Kidney (tissue), 14 donors: Measurements from ENCODE around the gene HNF1A. TPM values are rescaled to one million over a fixed set of nuclear protein-coding genes. Genes with fewer than 3 reads are reported as not detected.

ENCODE experiments used
- DNase-seq, 5 donors: peaks; one replicate each; pipeline ENCODE4 v3.0.0-alpha.2; 2013 to 2020
- FAIRE-seq: peaks from 2 replicates; lab custom pipeline; 2012; peaks lifted over from hg19 to GRCh38; lab: Jason Lieb, UNC
- H3K27ac ChIP-seq, 2 donors: one replicate each; pipeline ENCODE4 v1.7.0; 2013; ENCODE audit warnings: low read depth in 2 of 2, low read length in 2 of 2, inconsistent platforms in 1 of 2
- H3K27me3 ChIP-seq: one replicate; pipeline ENCODE4 v1.7.1; 2013; ENCODE audit warnings: low read length, inconsistent platforms; ENCODE audit not compliant: control insufficient read depth, insufficient read depth
- H3K36me3 ChIP-seq, 3 donors: one replicate each; pipeline versions ENCODE4 v1.7.0 to v1.7.1; 2013; ENCODE audit warnings: low read length in 3 of 3, control low read depth in 1 of 3, inconsistent platforms in 1 of 3; ENCODE audit not compliant: insufficient read depth in 3 of 3, control insufficient read depth in 2 of 3
- H3K4me1 ChIP-seq, 3 donors: one replicate each; pipeline versions ENCODE4 v1.7.0 to v1.7.1; 2013; ENCODE audit warnings: low read length in 3 of 3, inconsistent platforms in 1 of 3, low read depth in 1 of 3; ENCODE audit not compliant: control insufficient read depth in 2 of 3, insufficient read depth in 2 of 3
- H3K4me3 ChIP-seq, 3 donors: one replicate each; pipeline versions ENCODE4 v1.7.0 to v1.8.1; 2013; ENCODE audit warnings: low read length in 3 of 3, control low read depth in 1 of 3, inconsistent platforms in 1 of 3
- H3K9ac ChIP-seq, 3 donors: one replicate each; pipeline versions ENCODE4 v1.7.0 to v1.7.1; 2013; ENCODE audit warnings: low read length in 3 of 3, control low read depth in 1 of 3, inconsistent platforms in 1 of 3
- H3K9me3 ChIP-seq, 3 donors: one replicate each; pipeline versions ENCODE4 v1.7.0 to v1.7.1; 2013; ENCODE audit warnings: low read length in 3 of 3, control low read depth in 1 of 3, inconsistent platforms in 1 of 3; ENCODE audit not compliant: control insufficient read depth in 2 of 3, insufficient read depth in 1 of 3
- CTCF ChIP-seq: IDR thresholded peaks from 3 replicates; pipeline ENCODE4 v1.5.1; 2012; ENCODE audit warnings: mild to moderate bottlenecking, moderate library complexity, borderline replicate concordance; ENCODE audit not compliant: insufficient read depth; ENCODE audit errors: extremely low read depth
- intact Hi-C: fragments of 100-400 bp; cut with DNase I; formaldehyde crosslinking; loops from one replicate; pipeline ENCODE4 v1.11.1; 2022
- polyA plus RNA-seq: library from polyadenylated mRNA; stranded (reverse); fragments of 350-450 nt; fragmentation: Illumina TruSeq; extraction: RNeasy Lipid Tissue Mini Kit (QIAGEN cat#74804); gene quantifications from one replicate; pipeline ENCODE4 v1.2.3, GENCODE V29; 2014; ENCODE audit warnings: low read depth, low replicate concordance; ENCODE audit not compliant: insufficient read depth
- total RNA-seq: library from RNA; stranded (reverse); fragmentation: NEBNext Ultra II Directional; extraction: Animal tissue kit (Norgen Biotek cat#: 25700); gene quantifications from one replicate; pipeline ENCODE4 v1.2.1, GENCODE V29; 2021
- donor health status: control.
- donor health status: control.
- donor health status: control.
- donor health status: control.
- donor health status: control.
- donor health status: DM: yes; HTN: yes; CAD: no.
- donor health status: Normal renal cell carcinoma (clear cell type).

Gene HNF1A
- total and polyA plus RNA-seq, 2 donors from 2014 or later, result 6.7 to 32.4 TPM

GRCh38 chr12:120964298-120964697 lies 14.0 kb upstream of the HNF1A start:
- Histone ChIP-seq H3K27ac (no peak overlapping the region), H3K9ac (no peak overlapping the region), H3K4me3 (no peak overlapping the region), H3K36me3 (peaks cover 0 to 6% (median 2%) of the 10 kb centered on the region in 3 donors), H3K27me3 (no peaks in the 10 kb centered on the region), H3K9me3 (no peaks in the 10 kb centered on the region), H3K4me1 (peaks cover 0 to 15% (median 7%) of the 10 kb centered on the region in 3 donors)
- intact Hi-C loops, result no loop called here
- TF ChIP-seq CTCF, result no peak
- DNase-seq (peak in 1 of 5 donors; percentile 36), FAIRE-seq (no peak)

DNA sequence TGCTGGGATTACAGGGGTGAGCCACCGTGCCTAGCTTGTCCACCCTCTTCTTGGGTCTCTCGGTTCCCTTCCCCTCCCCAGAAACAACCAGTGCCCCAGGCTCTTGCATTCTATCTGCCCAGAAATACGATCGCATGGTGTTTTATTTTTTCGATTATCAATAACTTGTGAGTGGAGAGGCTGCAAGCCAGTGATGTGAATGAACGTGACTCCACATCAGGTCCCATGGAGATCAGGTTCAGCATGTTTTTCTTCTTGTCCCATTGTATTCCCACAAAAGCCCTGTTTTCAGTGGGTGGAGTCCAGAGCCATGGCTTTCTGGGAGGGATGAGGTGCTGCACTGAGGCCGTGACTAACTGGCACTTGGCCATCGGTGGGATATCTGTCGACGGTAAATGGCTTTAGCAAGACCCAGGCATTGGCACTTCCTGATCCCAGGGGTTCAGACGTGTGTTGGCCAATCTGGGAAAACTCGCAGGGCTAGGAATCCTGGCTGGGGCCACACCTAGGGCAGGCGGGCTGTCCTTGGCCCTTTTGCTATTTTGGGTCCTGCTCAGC lies 12.7 kb upstream of the HNF1A start:
- H3K4me1 ChIP-seq, result peaks cover 0 to 15% (median 8%) of the 10 kb centered on the region in 3 donors
- no peak overlapping the region for H3K27ac ChIP-seq
- H3K36me3 ChIP-seq, result peaks cover 2 to 12% (median 7%) of the 10 kb centered on the region in 3 donors
- TF ChIP-seq CTCF, result no peak
- no peak overlapping the region for H3K4me3 ChIP-seq
- DNase-seq (peak in 1 of 5 donors; percentile 64), FAIRE-seq (no peak)
- H3K27me3 ChIP-seq, result no peaks in the 10 kb centered on the region
- no peak overlapping the region for H3K9ac ChIP-seq
- intact Hi-C loops, result no loop called here
- no peaks in the 10 kb centered on the region for H3K9me3 ChIP-seq

DNA sequence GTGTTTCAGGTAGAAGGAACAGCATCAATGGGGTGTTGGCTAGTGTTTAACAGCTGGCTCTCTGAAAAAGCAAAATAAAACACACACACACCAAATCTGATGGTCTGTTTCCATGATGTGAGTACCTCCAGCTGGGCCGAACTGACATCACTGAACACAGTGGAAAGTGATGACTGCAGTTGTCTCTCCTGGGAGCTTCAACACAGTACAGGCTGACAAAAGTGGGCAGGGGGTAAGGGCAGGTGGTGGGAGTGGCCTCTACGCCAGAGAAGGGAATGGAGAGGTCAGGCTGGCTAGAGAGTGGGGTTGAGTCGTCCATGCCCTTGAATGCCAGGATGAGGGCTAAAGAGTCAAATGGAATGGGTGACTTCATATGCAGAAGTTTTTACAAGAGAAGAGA lies 8.0 kb upstream of the HNF1A start:
- Histone ChIP-seq H3K36me3 (peaks cover 2 to 33% (median 10%) of the 10 kb centered on the region in 3 donors), H3K27me3 (no peaks in the 10 kb centered on the region), H3K9ac (no peak overlapping the region), H3K9me3 (no peaks in the 10 kb centered on the region), H3K27ac (no peak overlapping the region), H3K4me1 (peaks cover 0 to 23% (median 9%) of the 10 kb centered on the region in 3 donors), H3K4me3 (no peak overlapping the region)
- intact Hi-C loops, result loop anchor here (10.0 kb wide), 1 partner anchor 236 kb away; no protein-coding TSS in a partner anchor
- no peak for DNase-seq
- no peak for FAIRE-seq
- no peak for TF ChIP-seq CTCF
